Measurements from ENCODE around the gene BRS3. TPM values are rescaled to one million over a fixed set of nuclear protein-coding genes. Genes with fewer than 3 reads are reported as not detected.

The BRS3 gene
- total RNA-seq, 4 donors from 2014 or later, result not detected

DNA sequence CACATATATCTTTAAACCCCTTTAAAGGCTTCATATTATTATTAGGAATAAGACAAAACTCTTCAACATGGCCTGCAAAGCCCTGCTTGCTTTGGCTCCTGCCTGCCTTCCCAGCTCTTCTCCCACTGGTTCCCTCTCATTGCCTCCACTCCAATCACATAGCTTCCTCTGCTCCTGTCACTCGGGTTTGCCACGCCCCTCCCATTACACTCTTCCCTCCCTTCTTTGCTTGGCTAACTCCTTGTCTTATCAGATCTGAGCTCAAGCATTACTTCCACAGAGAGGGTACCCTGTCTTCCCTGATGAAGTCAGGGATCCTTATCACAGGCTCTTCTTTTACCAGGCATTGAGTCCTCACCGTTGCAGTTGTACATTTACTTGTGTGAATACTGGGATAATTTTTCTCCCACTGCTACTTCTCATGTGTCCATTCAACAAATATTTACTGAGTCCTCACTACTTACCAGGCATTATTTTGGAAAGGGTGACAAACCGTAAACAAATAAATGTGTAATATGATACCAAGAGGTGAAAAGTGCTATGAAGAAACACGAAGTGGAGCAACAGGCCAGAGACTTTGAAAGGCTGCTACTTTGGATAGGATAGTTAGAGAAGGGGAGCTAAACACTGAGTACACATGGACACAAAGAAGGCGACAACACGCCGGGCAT is 41.0 kb downstream of the BRS3 start:
- no peaks in the 10 kb centered on the region for H3K9me3 ChIP-seq
- no peak for DNase-seq
- no peaks in the 10 kb centered on the region for H3K36me3 ChIP-seq
- H3K4me3 ChIP-seq, result no peak overlapping the region
- no peak for TF ChIP-seq POLR2A (IDR thresholded peaks at IDR 0.05)
- TF ChIP-seq, protein P1, sequence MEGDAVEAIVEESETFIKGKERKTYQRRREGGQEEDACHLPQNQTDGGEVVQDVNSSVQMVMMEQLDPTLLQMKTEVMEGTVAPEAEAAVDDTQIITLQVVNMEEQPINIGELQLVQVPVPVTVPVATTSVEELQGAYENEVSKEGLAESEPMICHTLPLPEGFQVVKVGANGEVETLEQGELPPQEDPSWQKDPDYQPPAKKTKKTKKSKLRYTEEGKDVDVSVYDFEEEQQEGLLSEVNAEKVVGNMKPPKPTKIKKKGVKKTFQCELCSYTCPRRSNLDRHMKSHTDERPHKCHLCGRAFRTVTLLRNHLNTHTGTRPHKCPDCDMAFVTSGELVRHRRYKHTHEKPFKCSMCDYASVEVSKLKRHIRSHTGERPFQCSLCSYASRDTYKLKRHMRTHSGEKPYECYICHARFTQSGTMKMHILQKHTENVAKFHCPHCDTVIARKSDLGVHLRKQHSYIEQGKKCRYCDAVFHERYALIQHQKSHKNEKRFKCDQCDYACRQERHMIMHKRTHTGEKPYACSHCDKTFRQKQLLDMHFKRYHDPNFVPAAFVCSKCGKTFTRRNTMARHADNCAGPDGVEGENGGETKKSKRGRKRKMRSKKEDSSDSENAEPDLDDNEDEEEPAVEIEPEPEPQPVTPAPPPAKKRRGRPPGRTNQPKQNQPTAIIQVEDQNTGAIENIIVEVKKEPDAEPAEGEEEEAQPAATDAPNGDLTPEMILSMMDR (IDR thresholded peaks at IDR 0.05), result no peak
- intact Hi-C loops (cut with DNase I), result no loop called here
- H3K4me1 ChIP-seq, result peaks cover 0 to 12% (median 4%) of the 10 kb centered on the region in 3 donors
- 68 to 70% methylated on average over 8 of the region's 8 CpGs for WGBS, 2 donors
- H3K27me3 ChIP-seq, result no peaks in the 10 kb centered on the region
- no peak overlapping the region for H3K27ac ChIP-seq

DNA sequence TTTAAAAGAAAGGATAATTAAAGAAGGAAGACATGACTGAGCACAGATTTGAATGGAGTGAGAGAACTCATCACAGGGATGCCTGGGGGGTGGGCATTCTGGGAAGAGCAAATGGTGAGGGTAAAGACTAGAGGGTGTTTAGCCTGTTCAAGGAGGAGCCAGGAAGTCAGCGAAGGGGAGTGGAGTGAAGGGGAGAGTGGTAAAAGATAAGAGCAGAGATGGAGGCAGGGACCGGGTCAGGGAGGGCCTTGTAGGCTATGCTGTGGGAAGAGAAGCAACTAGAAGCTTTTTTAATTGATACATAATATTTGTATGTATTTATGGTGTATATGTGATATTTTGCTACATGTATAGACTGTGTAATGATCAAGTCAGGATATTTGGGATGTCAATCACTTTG is 42.0 kb downstream of the BRS3 start:
- intact Hi-C loops (cut with DNase I), result no loop called here
- Histone ChIP-seq H3K27ac (no peak overlapping the region), H3K4me1 (peaks cover 0 to 12% (median 4%) of the 10 kb centered on the region in 3 donors), H3K36me3 (no peaks in the 10 kb centered on the region), H3K9me3 (no peaks in the 10 kb centered on the region), H3K27me3 (no peaks in the 10 kb centered on the region), H3K4me3 (no peak overlapping the region)
- no peak for DNase-seq
- TF ChIP-seq POLR2A (IDR thresholded peaks at IDR 0.05), result no peak
- TF ChIP-seq, protein P1 (IDR thresholded peaks at IDR 0.05), result no peak
- WGBS, 2 donors, result 66 to 89% methylated on average over 2 of the region's 2 CpGs

GRCh38 chrX:136531951-136532350 is 44.2 kb downstream of the BRS3 start, which contains the start of gene VGLL1:
Gene VGLL1 (plus strand): TSS chrX:136532215. CDS start chrX:136536021, 3,806 bp downstream.
- Histone ChIP-seq H3K27ac (no peak within 1 kb of the TSS), H3K9me3 (no peaks in the 10 kb centered on the region), H3K4me1 (no peaks in the 10 kb centered on the region), H3K36me3 (no peaks in the 10 kb centered on the region), H3K4me3 (no peak within 1 kb of the TSS), H3K27me3 (no peaks in the 10 kb centered on the region)
- WGBS, 2 donors, result 80 to 100% methylated on average over 1 to 3 of the region's 3 CpGs
- no peak for DNase-seq
- no peak for TF ChIP-seq POLR2A (IDR thresholded peaks at IDR 0.05)
- TF ChIP-seq, protein P1 (IDR thresholded peaks at IDR 0.05), result no peak
- intact Hi-C loops (cut with DNase I), result no loop called here

GRCh38 chrX:136534131-136534530 is 46.4 kb downstream of the BRS3 start:
- no peaks in the 10 kb centered on the region for H3K4me1 ChIP-seq
- WGBS, 2 donors, result 82 to 90% methylated on average over 2 of the region's 2 CpGs
- H3K27ac ChIP-seq, result no peak overlapping the region
- no peaks in the 10 kb centered on the region for H3K27me3 ChIP-seq
- no peaks in the 10 kb centered on the region for H3K9me3 ChIP-seq
- intact Hi-C loops (cut with DNase I), result no loop called here
- H3K4me3 ChIP-seq, result no peak overlapping the region
- no peak for DNase-seq
- H3K36me3 ChIP-seq, result no peaks in the 10 kb centered on the region
- no peak for TF ChIP-seq POLR2A (IDR thresholded peaks at IDR 0.05)
- TF ChIP-seq, protein P1 (IDR thresholded peaks at IDR 0.05), result no peak

- no peak for TF ChIP-seq POLR2A (IDR thresholded peaks at IDR 0.05)
- Histone ChIP-seq H3K36me3 (no peaks in the 10 kb centered on the region), H3K27me3 (no peaks in the 10 kb centered on the region), H3K27ac (no peak overlapping the region), H3K4me1 (no peaks in the 10 kb centered on the region), H3K9me3 (no peaks in the 10 kb centered on the region), H3K4me3 (no peak overlapping the region)
- no peak for DNase-seq
- 69% methylated on average over 2 of the region's 2 CpGs; no CpG with 5 or more reads in 1 of the 2 donors for WGBS, 2 donors
- intact Hi-C loops (cut with DNase I), result no loop called here
These were observed 51.1 kb downstream of the BRS3 start for GRCh38 chrX:136538811-136539210.
